ENCODE measurements around the gene CCDC171. TPM values are rescaled to one million over a fixed set of nuclear protein-coding genes. Genes with fewer than 3 reads are reported as not detected.

The CCDC171 gene
- total and polyA plus RNA-seq, 2 of the 13 experiments (the other 11 are each of a cell fraction or from before 2014, with no cell fraction given): 0.95 to 2.5 TPM

DNA sequence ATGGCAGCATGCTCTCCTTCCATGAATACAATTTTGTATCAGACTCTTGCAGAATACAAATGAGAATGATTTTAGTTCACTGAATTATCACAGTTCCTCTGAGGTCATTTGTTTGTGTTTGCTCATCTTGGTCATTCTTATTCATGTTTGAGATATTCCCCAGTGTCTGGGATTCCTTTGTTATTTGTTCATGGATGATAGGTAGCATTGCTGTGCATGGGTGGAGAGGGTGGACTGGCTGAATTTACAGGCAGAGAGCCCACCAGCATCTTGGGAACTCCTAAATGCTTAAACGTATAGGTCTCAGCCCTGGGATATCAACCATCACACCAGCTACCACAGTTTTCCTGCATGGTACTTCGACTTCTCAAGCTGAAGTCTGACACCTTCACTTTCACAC is 459.8 kb downstream of the CCDC171 start (continued):
- TF ChIP-seq, protein P1, sequence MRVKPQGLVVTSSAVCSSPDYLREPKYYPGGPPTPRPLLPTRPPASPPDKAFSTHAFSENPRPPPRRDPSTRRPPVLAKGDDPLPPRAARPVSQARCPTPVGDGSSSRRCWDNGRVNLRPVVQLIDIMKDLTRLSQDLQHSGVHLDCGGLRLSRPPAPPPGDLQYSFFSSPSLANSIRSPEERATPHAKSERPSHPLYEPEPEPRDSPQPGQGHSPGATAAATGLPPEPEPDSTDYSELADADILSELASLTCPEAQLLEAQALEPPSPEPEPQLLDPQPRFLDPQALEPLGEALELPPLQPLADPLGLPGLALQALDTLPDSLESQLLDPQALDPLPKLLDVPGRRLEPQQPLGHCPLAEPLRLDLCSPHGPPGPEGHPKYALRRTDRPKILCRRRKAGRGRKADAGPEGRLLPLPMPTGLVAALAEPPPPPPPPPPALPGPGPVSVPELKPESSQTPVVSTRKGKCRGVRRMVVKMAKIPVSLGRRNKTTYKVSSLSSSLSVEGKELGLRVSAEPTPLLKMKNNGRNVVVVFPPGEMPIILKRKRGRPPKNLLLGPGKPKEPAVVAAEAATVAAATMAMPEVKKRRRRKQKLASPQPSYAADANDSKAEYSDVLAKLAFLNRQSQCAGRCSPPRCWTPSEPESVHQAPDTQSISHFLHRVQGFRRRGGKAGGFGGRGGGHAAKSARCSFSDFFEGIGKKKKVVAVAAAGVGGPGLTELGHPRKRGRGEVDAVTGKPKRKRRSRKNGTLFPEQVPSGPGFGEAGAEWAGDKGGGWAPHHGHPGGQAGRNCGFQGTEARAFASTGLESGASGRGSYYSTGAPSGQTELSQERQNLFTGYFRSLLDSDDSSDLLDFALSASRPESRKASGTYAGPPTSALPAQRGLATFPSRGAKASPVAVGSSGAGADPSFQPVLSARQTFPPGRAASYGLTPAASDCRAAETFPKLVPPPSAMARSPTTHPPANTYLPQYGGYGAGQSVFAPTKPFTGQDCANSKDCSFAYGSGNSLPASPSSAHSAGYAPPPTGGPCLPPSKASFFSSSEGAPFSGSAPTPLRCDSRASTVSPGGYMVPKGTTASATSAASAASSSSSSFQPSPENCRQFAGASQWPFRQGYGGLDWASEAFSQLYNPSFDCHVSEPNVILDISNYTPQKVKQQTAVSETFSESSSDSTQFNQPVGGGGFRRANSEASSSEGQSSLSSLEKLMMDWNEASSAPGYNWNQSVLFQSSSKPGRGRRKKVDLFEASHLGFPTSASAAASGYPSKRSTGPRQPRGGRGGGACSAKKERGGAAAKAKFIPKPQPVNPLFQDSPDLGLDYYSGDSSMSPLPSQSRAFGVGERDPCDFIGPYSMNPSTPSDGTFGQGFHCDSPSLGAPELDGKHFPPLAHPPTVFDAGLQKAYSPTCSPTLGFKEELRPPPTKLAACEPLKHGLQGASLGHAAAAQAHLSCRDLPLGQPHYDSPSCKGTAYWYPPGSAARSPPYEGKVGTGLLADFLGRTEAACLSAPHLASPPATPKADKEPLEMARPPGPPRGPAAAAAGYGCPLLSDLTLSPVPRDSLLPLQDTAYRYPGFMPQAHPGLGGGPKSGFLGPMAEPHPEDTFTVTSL (CRISPR knock-in tag; IDR thresholded peaks at IDR 0.05; ENCODE audit: borderline replicate concordance): no peak
- TF ChIP-seq ZNF230 (CRISPR knock-in tag; IDR thresholded peaks at IDR 0.05) (no peak), PHF21A (CRISPR knock-in tag; IDR thresholded peaks at IDR 0.05) (no peak)

DNA sequence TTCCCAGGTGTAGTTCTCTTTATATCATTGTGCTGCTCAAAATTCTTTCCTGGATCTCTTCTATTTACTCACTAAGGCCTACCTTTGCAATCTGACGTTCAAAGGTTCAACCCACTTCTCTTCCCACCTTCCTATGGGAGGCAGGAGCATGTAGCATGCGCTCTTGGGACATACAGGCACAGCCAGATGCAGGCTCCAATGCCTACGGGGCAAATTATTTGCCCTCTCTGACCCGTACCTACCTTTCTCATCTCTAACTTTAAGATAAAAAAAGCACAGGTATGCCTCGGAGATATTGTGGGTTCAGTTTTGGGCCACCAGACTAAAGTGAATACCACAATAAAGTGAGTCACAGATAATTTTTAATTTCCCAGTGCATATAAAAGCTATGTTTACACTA is 460.5 kb downstream of the CCDC171 start:
- Histone ChIP-seq H3K4me1 (ENCODE audit: insufficient read depth, low read length) (no peaks in the 10 kb centered on the region), H3K27ac (ENCODE audit: extremely low read length, insufficient read depth, low read length) (no peak overlapping the region), H3K9ac (ENCODE audit: insufficient read depth, low read depth, low read length) (no peak overlapping the region), H3K9me3 (ENCODE audit: low read length) (peaks cover 7% of the 10 kb centered on the region), H3K36me3 (replicated peaks in 1 of 2; ENCODE audit: control insufficient read depth in 1 of 2, insufficient read depth in 2 of 2, low read length in 2 of 2) (no peaks in the 10 kb centered on the region), H3K4me3 (replicated peaks in 1 of 3; ENCODE audit: insufficient read depth in 1 of 3, low read depth in 2 of 3, low read length in 3 of 3) (no peak overlapping the region), H3K79me2 (ENCODE audit: insufficient read depth, low read length) (no peaks in the 10 kb centered on the region), H4K20me1 (ENCODE audit: insufficient read depth, low read length) (no peaks in the 10 kb centered on the region), H3K27me3 (ENCODE audit: control insufficient read depth in 1 of 2, insufficient read depth in 2 of 2, low read length in 2 of 2) (no peaks in the 10 kb centered on the region), H2AFZ (ENCODE audit: low read length) (no peak overlapping the region), H3K4me2 (ENCODE audit: low read depth, low read length) (no peak overlapping the region)
- DNase-seq (ENCODE audit: low spot score): no peak
- POLR2A ChIA-PET: no interaction called here
- no peak for FAIRE-seq
- 2% methylated on average over 5 of the region's 5 CpGs for WGBS (ENCODE audit: low lambda C conversion rate)
- BruUV-seq (replicated peaks): no TSS peak
- no peak for ATAC-seq
- intact Hi-C loops (cut with micrococcal nuclease; ENCODE audit: unreplicated experiment) (no loop called here), in situ Hi-C loops (cut with HindIII; ENCODE audit: extremely low pct_ligation_motif_present, low pct_unique_long_range_greater_than_20kb) (no loop called here)
- CTCF ChIA-PET (ENCODE audit: low intra/inter-chr PET ratio, low total read pairs): no interaction called here
- no peak for TF ChIP-seq PITX1 (CRISPR knock-in tag; IDR thresholded peaks at IDR 0.05)

Measured in HepG2 (cell line).